PFSK-1 (cell line): Measurements from ENCODE around the gene ADCK1.

Experiments
- FOXP2 ChIP-seq: optimal IDR thresholded peaks from 2 replicates; pipeline ENCODE3; 2011; ENCODE audit warnings: borderline replicate concordance, control low read depth, inconsistent platforms; ENCODE audit not compliant: insufficient read depth; ENCODE audit errors: extremely low read length, extremely low read depth
- POLR2AphosphoS5 ChIP-seq: IDR thresholded peaks from 2 replicates; pipeline ENCODE4 v1.6.1; 2012; ENCODE audit warnings: low read depth, mild to moderate bottlenecking, control low read depth, low read length, moderate library complexity
- SIN3A ChIP-seq: IDR thresholded peaks from 2 replicates; pipeline ENCODE4 v1.6.1; 2012; ENCODE audit warnings: mild to moderate bottlenecking, low read length, moderate library complexity, borderline replicate concordance; ENCODE audit not compliant: insufficient read depth
- TAF1 ChIP-seq: IDR thresholded peaks from 2 replicates; pipeline ENCODE4 v1.6.1; 2012; ENCODE audit warnings: low read length, control low read depth, borderline replicate concordance; ENCODE audit not compliant: insufficient read depth
- TF ChIP-seq, protein P1 (sequence below), 2 experiments: IDR thresholded peaks; 2 replicates each; pipeline versions ENCODE4 v1.6.1 to v1.8.0; 2011 to 2012; ENCODE audit warnings: low read depth in 2 of 2, low read length in 2 of 2, control low read depth in 1 of 2, inconsistent platforms in 1 of 2, mild to moderate bottlenecking in 1 of 2, moderate library complexity in 1 of 2; ENCODE audit not compliant: insufficient read depth in 1 of 2

DNA sequence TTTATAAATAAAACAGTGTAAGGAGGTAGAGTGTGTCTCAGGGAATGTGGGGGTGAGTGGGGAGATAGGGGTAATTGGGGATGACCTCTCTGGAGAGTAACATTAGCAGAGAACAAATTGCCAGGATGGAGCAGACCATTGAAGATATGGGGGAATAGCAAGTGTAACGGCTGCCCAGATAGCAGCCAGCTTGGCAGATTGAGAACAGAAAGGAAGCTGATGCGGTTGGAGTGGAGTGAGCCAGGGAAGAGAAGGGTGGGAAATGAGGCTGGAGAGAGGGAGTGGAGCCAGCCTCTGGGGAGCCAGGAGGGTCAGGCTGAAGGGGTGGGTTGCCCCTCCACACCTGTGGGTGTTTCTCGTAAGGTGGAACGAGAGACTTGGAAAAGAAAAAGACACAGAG lies 5.6 kb upstream of the ADCK1 start:
- TF ChIP-seq, protein P1, sequence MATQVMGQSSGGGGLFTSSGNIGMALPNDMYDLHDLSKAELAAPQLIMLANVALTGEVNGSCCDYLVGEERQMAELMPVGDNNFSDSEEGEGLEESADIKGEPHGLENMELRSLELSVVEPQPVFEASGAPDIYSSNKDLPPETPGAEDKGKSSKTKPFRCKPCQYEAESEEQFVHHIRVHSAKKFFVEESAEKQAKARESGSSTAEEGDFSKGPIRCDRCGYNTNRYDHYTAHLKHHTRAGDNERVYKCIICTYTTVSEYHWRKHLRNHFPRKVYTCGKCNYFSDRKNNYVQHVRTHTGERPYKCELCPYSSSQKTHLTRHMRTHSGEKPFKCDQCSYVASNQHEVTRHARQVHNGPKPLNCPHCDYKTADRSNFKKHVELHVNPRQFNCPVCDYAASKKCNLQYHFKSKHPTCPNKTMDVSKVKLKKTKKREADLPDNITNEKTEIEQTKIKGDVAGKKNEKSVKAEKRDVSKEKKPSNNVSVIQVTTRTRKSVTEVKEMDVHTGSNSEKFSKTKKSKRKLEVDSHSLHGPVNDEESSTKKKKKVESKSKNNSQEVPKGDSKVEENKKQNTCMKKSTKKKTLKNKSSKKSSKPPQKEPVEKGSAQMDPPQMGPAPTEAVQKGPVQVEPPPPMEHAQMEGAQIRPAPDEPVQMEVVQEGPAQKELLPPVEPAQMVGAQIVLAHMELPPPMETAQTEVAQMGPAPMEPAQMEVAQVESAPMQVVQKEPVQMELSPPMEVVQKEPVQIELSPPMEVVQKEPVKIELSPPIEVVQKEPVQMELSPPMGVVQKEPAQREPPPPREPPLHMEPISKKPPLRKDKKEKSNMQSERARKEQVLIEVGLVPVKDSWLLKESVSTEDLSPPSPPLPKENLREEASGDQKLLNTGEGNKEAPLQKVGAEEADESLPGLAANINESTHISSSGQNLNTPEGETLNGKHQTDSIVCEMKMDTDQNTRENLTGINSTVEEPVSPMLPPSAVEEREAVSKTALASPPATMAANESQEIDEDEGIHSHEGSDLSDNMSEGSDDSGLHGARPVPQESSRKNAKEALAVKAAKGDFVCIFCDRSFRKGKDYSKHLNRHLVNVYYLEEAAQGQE (IDR thresholded peaks at IDR 0.05; ENCODE audit: insufficient read depth in 1 of 2, low read depth in 2 of 2, low read length in 2 of 2): no peak
- no peak for TF ChIP-seq POLR2AphosphoS5
- TF ChIP-seq TAF1: no peak
- TF ChIP-seq SIN3A: no peak
- no peak for TF ChIP-seq FOXP2
